ENCODE measurements around the gene BCAS3.
A peak's percentile ranks its signal among the peaks of the same experiment; 100 is the strongest.

BCAS3 gene

DNA sequence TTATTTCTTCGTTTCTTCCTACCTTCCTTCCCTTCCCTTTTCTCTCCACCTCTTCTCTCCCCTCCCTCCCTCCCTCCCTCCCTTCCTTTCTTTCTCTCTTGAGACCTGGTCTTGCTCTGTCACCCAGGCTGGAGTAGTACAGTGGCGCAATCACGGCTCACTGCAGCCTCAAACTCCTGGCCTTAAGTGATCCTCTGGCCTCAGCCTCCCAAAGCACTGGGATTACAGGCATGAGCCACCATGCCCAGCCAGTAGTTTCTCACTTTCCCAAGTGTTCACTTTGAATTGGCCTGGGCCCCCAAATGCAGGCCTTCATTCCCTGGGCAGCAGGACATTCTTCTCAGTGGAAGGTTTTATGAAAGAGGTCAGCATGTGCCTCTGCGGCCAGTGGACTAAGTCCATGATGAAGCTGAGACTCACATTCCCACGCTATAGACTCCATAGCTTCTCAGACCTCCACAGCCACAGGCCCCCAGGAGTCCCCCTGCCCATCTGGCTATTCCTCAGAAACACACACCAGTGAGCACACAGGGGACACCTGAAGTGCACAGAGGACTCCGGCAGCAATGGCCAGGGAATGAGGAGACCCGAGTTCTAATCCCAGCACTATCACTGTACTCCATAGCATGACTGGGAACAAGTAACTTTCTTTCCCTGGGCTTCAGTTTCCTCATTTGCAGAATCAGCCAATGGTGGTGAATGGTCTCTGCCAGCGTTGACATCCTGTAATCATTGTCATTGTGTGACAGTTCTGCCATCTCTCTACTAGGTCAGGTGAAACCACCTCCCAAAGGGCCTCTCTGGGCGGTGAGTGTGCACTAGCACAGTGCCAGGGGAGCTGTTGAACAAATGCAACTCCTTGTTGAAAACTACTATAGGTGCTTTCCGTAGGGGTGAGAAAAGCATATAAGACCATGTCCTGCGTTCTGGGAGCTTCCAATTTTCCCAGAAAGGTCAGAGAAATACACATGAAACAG is 652.8 kb downstream of the BCAS3 start:
- TF ChIP-seq, protein P1, sequence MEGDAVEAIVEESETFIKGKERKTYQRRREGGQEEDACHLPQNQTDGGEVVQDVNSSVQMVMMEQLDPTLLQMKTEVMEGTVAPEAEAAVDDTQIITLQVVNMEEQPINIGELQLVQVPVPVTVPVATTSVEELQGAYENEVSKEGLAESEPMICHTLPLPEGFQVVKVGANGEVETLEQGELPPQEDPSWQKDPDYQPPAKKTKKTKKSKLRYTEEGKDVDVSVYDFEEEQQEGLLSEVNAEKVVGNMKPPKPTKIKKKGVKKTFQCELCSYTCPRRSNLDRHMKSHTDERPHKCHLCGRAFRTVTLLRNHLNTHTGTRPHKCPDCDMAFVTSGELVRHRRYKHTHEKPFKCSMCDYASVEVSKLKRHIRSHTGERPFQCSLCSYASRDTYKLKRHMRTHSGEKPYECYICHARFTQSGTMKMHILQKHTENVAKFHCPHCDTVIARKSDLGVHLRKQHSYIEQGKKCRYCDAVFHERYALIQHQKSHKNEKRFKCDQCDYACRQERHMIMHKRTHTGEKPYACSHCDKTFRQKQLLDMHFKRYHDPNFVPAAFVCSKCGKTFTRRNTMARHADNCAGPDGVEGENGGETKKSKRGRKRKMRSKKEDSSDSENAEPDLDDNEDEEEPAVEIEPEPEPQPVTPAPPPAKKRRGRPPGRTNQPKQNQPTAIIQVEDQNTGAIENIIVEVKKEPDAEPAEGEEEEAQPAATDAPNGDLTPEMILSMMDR (IDR thresholded peaks at IDR 0.05; ENCODE audit: low read depth, low read length, missing control alignments), result no peak
- Histone ChIP-seq H3K27me3 (replicated peaks) (no peaks in the 10 kb centered on the region), H3K36me3 (replicated peaks) (no peaks in the 10 kb centered on the region), H3K27ac (no peak overlapping the region), H3K4me3 (ENCODE audit: low read depth, low read length) (no peak overlapping the region)
- no peak for DNase-seq
- in situ Hi-C loops (cut with HindIII; ENCODE audit: low pct_ligation_motif_present, low sequenced_read_pairs), result no loop called here

DNA sequence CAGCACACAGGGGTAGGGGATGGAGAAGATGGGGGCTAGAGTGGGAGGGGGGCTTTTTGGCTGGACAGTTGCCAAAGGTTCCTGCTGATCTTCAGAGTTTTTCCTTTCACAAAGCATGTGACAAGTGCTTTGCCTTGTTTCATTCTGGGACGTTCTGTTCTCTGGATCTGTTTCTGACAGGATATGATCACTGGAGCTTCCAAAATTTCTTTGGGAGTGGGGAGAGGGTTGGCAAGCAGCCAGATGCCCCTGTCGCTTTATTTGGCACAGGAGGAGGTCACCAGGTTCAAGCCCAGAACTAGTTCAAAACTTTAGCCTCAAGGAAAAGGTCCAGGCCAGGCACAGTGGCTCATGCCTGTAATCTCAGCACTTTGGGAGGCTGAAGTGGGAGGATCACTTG is 653.5 kb downstream of the BCAS3 start:
- Histone ChIP-seq H3K4me3 (ENCODE audit: low read depth, low read length) (no peak overlapping the region), H3K27ac (no peak overlapping the region), H3K36me3 (replicated peaks) (no peaks in the 10 kb centered on the region), H3K27me3 (replicated peaks) (no peaks in the 10 kb centered on the region)
- no peak for DNase-seq
- TF ChIP-seq, protein P1 (IDR thresholded peaks at IDR 0.05; ENCODE audit: low read depth, low read length, missing control alignments), result no peak
- in situ Hi-C loops (cut with HindIII; ENCODE audit: low pct_ligation_motif_present, low sequenced_read_pairs), result no loop called here

DNA sequence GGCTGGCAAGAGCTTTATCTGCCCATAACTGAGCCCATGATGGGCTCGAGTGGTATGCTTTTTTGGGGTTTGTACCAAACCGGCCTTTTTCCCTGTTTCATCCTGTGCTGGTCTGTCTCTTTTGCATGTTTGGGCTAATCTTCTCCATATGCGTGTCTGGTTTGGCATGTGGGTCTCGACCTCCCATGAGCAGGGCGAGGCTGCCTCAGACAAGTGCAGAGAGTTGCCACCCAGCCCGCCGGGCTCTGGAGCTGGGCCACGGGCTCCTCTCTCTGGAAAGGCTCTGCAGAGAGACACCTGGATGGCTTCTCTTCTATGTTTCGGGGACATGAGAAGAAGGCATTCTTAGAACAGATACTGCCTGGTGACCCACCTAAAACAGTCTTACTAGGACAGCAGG is 654.2 kb downstream of the BCAS3 start:
- Histone ChIP-seq H3K36me3 (replicated peaks) (no peaks in the 10 kb centered on the region), H3K27ac (no peak overlapping the region), H3K4me3 (ENCODE audit: low read depth, low read length) (no peak overlapping the region), H3K27me3 (replicated peaks) (no peaks in the 10 kb centered on the region)
- TF ChIP-seq, protein P1 (IDR thresholded peaks at IDR 0.05; ENCODE audit: low read depth, low read length, missing control alignments), result no peak
- no peak for DNase-seq
- in situ Hi-C loops (cut with HindIII; ENCODE audit: low pct_ligation_motif_present, low sequenced_read_pairs), result no loop called here

DNA sequence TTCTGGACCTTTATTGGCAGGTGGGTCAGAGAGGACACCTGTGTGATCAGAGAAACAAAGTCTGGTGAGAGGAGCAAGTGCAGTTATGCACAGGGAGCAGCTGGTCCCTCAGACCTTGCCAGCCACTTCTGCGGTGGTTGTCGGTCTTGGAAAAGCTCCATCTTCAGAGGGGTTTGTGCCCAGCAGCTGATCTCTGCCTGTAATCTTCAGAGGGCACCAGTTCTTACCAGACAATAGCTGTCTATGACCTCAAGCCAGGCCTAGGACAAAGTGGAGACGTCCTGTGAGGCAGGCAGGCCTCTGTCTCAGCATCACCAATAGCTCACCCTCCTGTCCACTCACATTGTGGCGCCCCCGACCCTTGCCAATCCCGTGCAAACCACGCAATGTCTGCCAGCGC is 655.5 kb downstream of the BCAS3 start:
- Histone ChIP-seq H3K27ac (no peak overlapping the region), H3K27me3 (replicated peaks) (no peaks in the 10 kb centered on the region), H3K36me3 (replicated peaks) (no peaks in the 10 kb centered on the region), H3K4me3 (ENCODE audit: low read depth, low read length) (no peak overlapping the region)
- TF ChIP-seq, protein P1 (IDR thresholded peaks at IDR 0.05; ENCODE audit: low read depth, low read length, missing control alignments), result no peak
- in situ Hi-C loops (cut with HindIII; ENCODE audit: low pct_ligation_motif_present, low sequenced_read_pairs), result no loop called here
- no peak for DNase-seq

DNA sequence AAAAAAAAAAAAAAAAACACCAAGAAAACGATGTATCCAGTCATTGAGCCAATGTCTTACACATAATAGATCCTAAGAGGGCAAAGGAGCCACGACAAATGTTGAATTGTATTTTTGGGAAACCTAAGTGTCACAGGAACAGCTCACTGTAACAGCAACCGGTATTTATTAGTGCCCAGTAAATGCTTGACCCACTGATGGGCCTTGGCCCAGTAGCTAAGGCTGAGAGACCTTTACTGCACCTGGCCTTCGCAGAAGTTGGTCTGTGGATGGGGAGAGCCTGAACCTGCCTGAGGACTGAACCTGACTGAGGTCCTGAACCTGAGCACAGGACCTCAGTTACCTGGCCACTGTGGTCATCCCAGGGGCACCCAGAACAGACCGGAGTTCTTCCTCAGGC is 657.0 kb downstream of the BCAS3 start:
- H3K36me3 ChIP-seq (replicated peaks), result no peaks in the 10 kb centered on the region
- H3K27me3 ChIP-seq (replicated peaks), result no peaks in the 10 kb centered on the region
- DNase-seq, result no peak
- H3K4me3 ChIP-seq (ENCODE audit: low read depth, low read length), result no peak overlapping the region
- TF ChIP-seq, protein P1 (IDR thresholded peaks at IDR 0.05; ENCODE audit: low read depth, low read length, missing control alignments), result no peak
- in situ Hi-C loops (cut with HindIII; ENCODE audit: low pct_ligation_motif_present, low sequenced_read_pairs), result no loop called here
- peak overlapping the region; percentile 49 for H3K27ac ChIP-seq

Measured in brain microvascular endothelial cell (primary cell).